A549 (cell line): ENCODE results near the gene OTOP3. TPM values are rescaled to one million over a fixed set of nuclear protein-coding genes. Genes with fewer than 3 reads are reported as not detected.

Source experiments
- ATAC-seq, 2 experiments: fragments of 200-7000 bp in 1 of 2; fragments of >200 bp in 1 of 2; cut with Nextera tagmentation in 1 of 2; cut with Tn5 transposase in 1 of 2; 3 replicates each; pipeline versions ENCODE4 v1.8.0 to v1.9.1; 2018 to 2020; ENCODE audit warnings: mild to moderate bottlenecking in 1 of 2, moderate library complexity in 1 of 2
- CTCF ChIA-PET: fragments of 300-600 bp; sonication (Branson Sonifier 250); formaldehyde crosslinking; extraction: SDS; loops from one replicate; lab custom pipeline; 2021; ENCODE audit warnings: antibody characterized with exemption, inconsistent platforms; lab: Yijun Ruan, JAX
- POLR2A ChIA-PET: fragments of 350-600 bp; formaldehyde crosslinking; extraction: SDS; loops from one replicate; lab custom pipeline; 2021; ENCODE audit warnings: antibody characterized with exemption, inconsistent platforms; lab: Yijun Ruan, JAX
- DNase-seq, 2 experiments: peaks; one replicate each; pipeline versions ENCODE4 v3.0.0 to v3.0.0-alpha.2; 2011 to 2016; ENCODE audit warnings: low read depth in 1 of 2, low spot score in 1 of 2
- FAIRE-seq: peaks from 2 replicates; lab custom pipeline; 2011; peaks lifted over from hg19 to GRCh38; lab: Jason Lieb, UNC
- H3K27ac ChIP-seq, 2 experiments: fragments of >200 bp; sonication (Bioruptor Twin); formaldehyde crosslinking; 3 replicates each; pipeline ENCODE4 v1.5.1; 2016 to 2017
- H3K4me1 ChIP-seq: fragments of >200 bp; sonication (Bioruptor Twin); formaldehyde crosslinking; 3 replicates; pipeline ENCODE4 v1.6.1; 2016
- H3K4me2 ChIP-seq: fragments of >200 bp; sonication (Bioruptor Twin); formaldehyde crosslinking; 3 replicates; pipeline ENCODE4 v1.6.1; 2016
- H3K4me3 ChIP-seq: fragments of >200 bp; sonication (Bioruptor Twin); formaldehyde crosslinking; 3 replicates; pipeline ENCODE4 v1.5.1; 2016
- H3K9me3 ChIP-seq: fragments of >200 bp; sonication (Bioruptor Twin); formaldehyde crosslinking; 3 replicates; pipeline ENCODE4 v1.6.1; 2016
- ATOH8 ChIP-seq: fragments of 250-450 bp; sonication (Bioruptor Pico); IDR thresholded peaks from 2 replicates; pipeline ENCODE4 v1.5.0; 2020; ENCODE audit warnings: low read depth, mild to moderate bottlenecking, moderate library complexity
- BCL3 ChIP-seq: fragments of >200 bp; sonication (Bioruptor Twin); formaldehyde crosslinking; IDR thresholded peaks from 3 replicates; pipeline ENCODE4 v1.6.1; 2016
- EHF ChIP-seq: fragments of 250-450 bp; sonication (Bioruptor Pico); IDR thresholded peaks from 2 replicates; pipeline ENCODE4 v1.5.0; 2020; ENCODE audit warnings: mild to moderate bottlenecking
- FOSL2 ChIP-seq, 2 experiments: fragments of 450-650 bp in 1 of 2; fragments of >200 bp in 1 of 2; sonication (Bioruptor Twin) in 1 of 2; formaldehyde crosslinking; IDR thresholded peaks; 2 replicates each; pipeline versions ENCODE4 v1.5.0 to v1.6.1; 2016 to 2020; ENCODE audit warnings: mild to moderate bottlenecking in 1 of 2, moderate library complexity in 1 of 2
- HEYL ChIP-seq: fragments of 250-450 bp; sonication (Bioruptor Pico); IDR thresholded peaks from 2 replicates; pipeline ENCODE4 v1.8.0; 2021; ENCODE audit warnings: mild to moderate bottlenecking, moderate library complexity
- MAZ ChIP-seq: fragments of 150-350 bp; IDR thresholded peaks from 2 replicates; pipeline ENCODE4 v1.6.1; 2014; ENCODE audit warnings: antibody characterized with exemption, low read depth, low read length, borderline replicate concordance
- PHF8 ChIP-seq: fragments of 200-600 bp; sonication (generic); IDR thresholded peaks from 2 replicates; pipeline ENCODE4 v1.6.1; 2016; ENCODE audit warnings: low read depth, mild to moderate bottlenecking, antibody characterized with exemption, moderate library complexity, borderline replicate concordance
- POLR2A ChIP-seq: IDR thresholded peaks from 2 replicates; pipeline ENCODE4 v1.6.1; 2012; ENCODE audit warnings: mild to moderate bottlenecking, low read length
- RCOR1 ChIP-seq: fragments of 150-350 bp; IDR thresholded peaks from 2 replicates; pipeline ENCODE4 v1.6.1; 2014; ENCODE audit warnings: antibody characterized with exemption, low read length, low read depth
- SMC3 ChIP-seq: fragments of >200 bp; sonication (Bioruptor Twin); formaldehyde crosslinking; IDR thresholded peaks from 3 replicates; pipeline ENCODE4 v1.6.1; 2018; ENCODE audit warnings: inconsistent platforms
- TFCP2L1 ChIP-seq: fragments of 250-450 bp; sonication (Bioruptor Pico); IDR thresholded peaks from 2 replicates; pipeline ENCODE4 v1.5.0; 2021; ENCODE audit warnings: mild to moderate bottlenecking
- TP53 ChIP-seq: fragments of 250-450 bp; sonication (Bioruptor Pico); IDR thresholded peaks from 2 replicates; pipeline ENCODE4 v1.5.0; 2021; ENCODE audit warnings: mild to moderate bottlenecking, moderate library complexity
- ZFP36 ChIP-seq: fragments of 450-650 bp; IDR thresholded peaks from 2 replicates; pipeline ENCODE4 v1.6.1; 2014; ENCODE audit warnings: borderline replicate concordance; ENCODE audit not compliant: partially characterized antibody
- WGBS: methylation state at CpG from one replicate; pipeline ENCODE4 v1.1.6; 2017; ENCODE audit errors: missing lambda C conversion rate; 5-methylcytosine and 5-hydroxymethylcytosine counted together
- polyA plus RNA-seq, 4 experiments: library from polyadenylated mRNA; depleted of rRNA in 3 of 4; stranded (reverse); fragments of >200 nt; fragmentation: RNase III in 1 of 4; extraction: RNeasy Plus Mini Kit Qiagen cat#74134 plus additional on column Dnase treatment in 1 of 4; gene quantifications; 2 replicates in 3 of 4; 3 replicates in 1 of 4; pipeline ENCODE4 v1.2.3, GENCODE V29; 2011 to 2017
- TF ChIP-seq, protein P1 (sequence below): fragments of 250-450 bp; sonication (Bioruptor Pico); IDR thresholded peaks from 2 replicates; pipeline ENCODE4 v1.5.0; 2021; ENCODE audit warnings: mild to moderate bottlenecking, moderate library complexity, borderline replicate concordance
- TF ChIP-seq, protein P2 (sequence below): fragments of 200-600 bp; sonication (generic); IDR thresholded peaks from 2 replicates; pipeline ENCODE4 v1.6.1; 2016; ENCODE audit warnings: antibody characterized with exemption, mild to moderate bottlenecking, moderate library complexity

The OTOP3 gene
- polyA plus RNA-seq, 2 of the 4 experiments (the other 2 are of a cell fraction): not detected

- FAIRE-seq (no peak), ATAC-seq (peak; percentile 23 to 26; a peak in 3 of 6 replicates), DNase-seq (no peak)
- ChIA-PET POLR2A (no interaction called here), CTCF (interaction anchor here (1.7 to 42.3 kb wide), 5 partner anchors 7 to 181 kb away, joined by 4 to 1448 read pairs (median 8); partner anchors contain the start of genes CDR2L, HID1, NT5C and OTOP2)
- Histone ChIP-seq H3K9me3 (no peaks in the 10 kb centered on the region), H3K27ac (no peak overlapping the region), H3K4me1 (peaks cover 26% of the 10 kb centered on the region), H3K4me2 (no peak overlapping the region; the same call in 2 of the 3 replicates), H3K4me3 (no peak overlapping the region)
- WGBS: 76% methylated on average over 6 of the region's 8 CpGs
- TF ChIP-seq RCOR1: no peak
Observed at GRCh38 chr17:74950207-74950606, 14.5 kb downstream of the OTOP3 start.

- no peak for DNase-seq
- POLR2A ChIA-PET: interaction anchor here (1.0 kb wide), 1 partner anchor 84 kb away, joined by 3 read pairs; no protein-coding TSS in a partner anchor
- TF ChIP-seq TP53 (CRISPR knock-in tag) (no peak), ATOH8 (CRISPR knock-in tag) (no peak), POLR2A (no peak), PHF8 (no peak), HEYL (CRISPR knock-in tag) (no peak), TFCP2L1 (CRISPR knock-in tag) (no peak), BCL3 (no peak), ZFP36 (no peak), EHF (CRISPR knock-in tag) (no peak), RCOR1 (no peak), MAZ (no peak), FOSL2 (IDR thresholded peaks at IDR 0.05) (no peak), FOSL2 (CRISPR knock-in tag; IDR thresholded peaks at IDR 0.05) (no peak), SMC3 (no peak)
- TF ChIP-seq, protein P1, sequence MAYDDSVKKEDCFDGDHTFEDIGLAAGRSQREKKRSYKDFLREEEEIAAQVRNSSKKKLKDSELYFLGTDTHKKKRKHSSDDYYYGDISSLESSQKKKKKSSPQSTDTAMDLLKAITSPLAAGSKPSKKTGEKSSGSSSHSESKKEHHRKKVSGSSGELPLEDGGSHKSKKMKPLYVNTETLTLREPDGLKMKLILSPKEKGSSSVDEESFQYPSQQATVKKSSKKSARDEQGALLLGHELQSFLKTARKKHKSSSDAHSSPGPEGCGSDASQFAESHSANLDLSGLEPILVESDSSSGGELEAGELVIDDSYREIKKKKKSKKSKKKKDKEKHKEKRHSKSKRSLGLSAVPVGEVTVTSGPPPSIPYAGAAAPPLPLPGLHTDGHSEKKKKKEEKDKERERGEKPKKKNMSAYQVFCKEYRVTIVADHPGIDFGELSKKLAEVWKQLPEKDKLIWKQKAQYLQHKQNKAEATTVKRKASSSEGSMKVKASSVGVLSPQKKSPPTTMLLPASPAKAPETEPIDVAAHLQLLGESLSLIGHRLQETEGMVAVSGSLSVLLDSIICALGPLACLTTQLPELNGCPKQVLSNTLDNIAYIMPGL (CRISPR knock-in tag): no peak
- TF ChIP-seq, protein P2, sequence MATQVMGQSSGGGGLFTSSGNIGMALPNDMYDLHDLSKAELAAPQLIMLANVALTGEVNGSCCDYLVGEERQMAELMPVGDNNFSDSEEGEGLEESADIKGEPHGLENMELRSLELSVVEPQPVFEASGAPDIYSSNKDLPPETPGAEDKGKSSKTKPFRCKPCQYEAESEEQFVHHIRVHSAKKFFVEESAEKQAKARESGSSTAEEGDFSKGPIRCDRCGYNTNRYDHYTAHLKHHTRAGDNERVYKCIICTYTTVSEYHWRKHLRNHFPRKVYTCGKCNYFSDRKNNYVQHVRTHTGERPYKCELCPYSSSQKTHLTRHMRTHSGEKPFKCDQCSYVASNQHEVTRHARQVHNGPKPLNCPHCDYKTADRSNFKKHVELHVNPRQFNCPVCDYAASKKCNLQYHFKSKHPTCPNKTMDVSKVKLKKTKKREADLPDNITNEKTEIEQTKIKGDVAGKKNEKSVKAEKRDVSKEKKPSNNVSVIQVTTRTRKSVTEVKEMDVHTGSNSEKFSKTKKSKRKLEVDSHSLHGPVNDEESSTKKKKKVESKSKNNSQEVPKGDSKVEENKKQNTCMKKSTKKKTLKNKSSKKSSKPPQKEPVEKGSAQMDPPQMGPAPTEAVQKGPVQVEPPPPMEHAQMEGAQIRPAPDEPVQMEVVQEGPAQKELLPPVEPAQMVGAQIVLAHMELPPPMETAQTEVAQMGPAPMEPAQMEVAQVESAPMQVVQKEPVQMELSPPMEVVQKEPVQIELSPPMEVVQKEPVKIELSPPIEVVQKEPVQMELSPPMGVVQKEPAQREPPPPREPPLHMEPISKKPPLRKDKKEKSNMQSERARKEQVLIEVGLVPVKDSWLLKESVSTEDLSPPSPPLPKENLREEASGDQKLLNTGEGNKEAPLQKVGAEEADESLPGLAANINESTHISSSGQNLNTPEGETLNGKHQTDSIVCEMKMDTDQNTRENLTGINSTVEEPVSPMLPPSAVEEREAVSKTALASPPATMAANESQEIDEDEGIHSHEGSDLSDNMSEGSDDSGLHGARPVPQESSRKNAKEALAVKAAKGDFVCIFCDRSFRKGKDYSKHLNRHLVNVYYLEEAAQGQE: no peak
- TF ChIP-seq, all 56 proteins: peak for 0
- FAIRE-seq (no peak), ATAC-seq (no peak)
- Histone ChIP-seq H3K27ac (no peak overlapping the region), H3K4me3 (no peak overlapping the region), H3K4me1 (peaks cover 26% of the 10 kb centered on the region), H3K9me3 (no peaks in the 10 kb centered on the region), H3K4me2 (no peak overlapping the region)
- CTCF ChIA-PET: interaction anchor here (0.6 to 42.3 kb wide), 5 partner anchors 6 to 468 kb away, joined by 3 to 1448 read pairs (median 8); partner anchors contain the start of genes CDR2L, HID1, OTOP2 and OTOP3
- WGBS: 50% methylated on average over 3 of the region's 3 CpGs
Observed at GRCh38 chr17:74951065-74951464, 15.4 kb downstream of the OTOP3 start.
